ENCODE measurements around the gene SLC25A1. TPM values are rescaled to one million over a fixed set of nuclear protein-coding genes. Genes with fewer than 3 reads are reported as not detected.

Gene SLC25A1
- total RNA-seq, 1 experiment from 2014 or later = 151 TPM

- Mint-ChIP-seq H3K27me3 (ENCODE audit: low read depth) (peaks cover 1% of the 10 kb centered on the region; the same call in 1 of the 2 replicates), H3K4me1 (peaks cover 41 to 45% of the 10 kb centered on the region in 2 experiments), H3K4me3 (0 out of 5 replicates have a peak overlapping the region, but pooled peaks of 1 of the 2 experiments have one; percentile 6), H3K27ac (peak overlapping the region; percentile 72 to 81 (median 78); a peak in 5 of 7 replicates), H3K9me3 (no peaks in the 10 kb centered on the region), H3K36me3 (ENCODE audit: insufficient read depth in 1 of 3, low read depth in 3 of 3) (peaks cover 9 to 32% (median 27%) of the 10 kb centered on the region in 3 experiments)
- Histone ChIP-seq H4K5ac (ENCODE audit: insufficient read length, low read depth, low read length) (no peak overlapping the region), H3K18ac (ENCODE audit: insufficient read length, low read depth, low read length) (no peak overlapping the region), H3K14ac (ENCODE audit: insufficient read depth, low read length) (no peak overlapping the region), H2BK120ac (ENCODE audit: low read depth, low read length, poor library complexity, severe bottlenecking) (no peak overlapping the region), H2BK15ac (ENCODE audit: low read depth, low read length) (no peak overlapping the region), H4K91ac (ENCODE audit: insufficient read length, low read depth, low read length) (no peak overlapping the region), H3K9ac (ENCODE audit: extremely low read depth, insufficient read length, low read length) (no peak overlapping the region), H3K9me3 (ENCODE audit: control insufficient read depth, low read depth, low read length) (no peaks in the 10 kb centered on the region), H4K20me1 (ENCODE audit: control insufficient read depth, insufficient read depth, insufficient read length) (no peaks in the 10 kb centered on the region), H3K27me3 (ENCODE audit: insufficient read depth, low read length) (no peaks in the 10 kb centered on the region), H2BK20ac (ENCODE audit: low read depth, low read length, poor library complexity, severe bottlenecking) (no peak overlapping the region), H3T11ph (ENCODE audit: low read length) (no peak overlapping the region), H2BK12ac (ENCODE audit: insufficient read length, low read depth, low read length) (no peak overlapping the region), H3K4ac (ENCODE audit: low read depth, low read length) (no peak overlapping the region), H3K23me2 (ENCODE audit: insufficient read length, low read depth, low read length, poor library complexity, severe bottlenecking) (no peaks in the 10 kb centered on the region), H3K27ac (ENCODE audit: insufficient read length, low read depth, low read length) (no peak overlapping the region), H4K8ac (replicated peaks; ENCODE audit: insufficient read length, low read depth, low read length) (no peak overlapping the region), H3K4me1 (ENCODE audit: insufficient read depth, low read length) (peaks cover 7% of the 10 kb centered on the region; the same call in 1 of the 2 replicates), H3K79me1 (ENCODE audit: insufficient read depth, low read depth, low read length, poor library complexity, severe bottlenecking) (no peaks in the 10 kb centered on the region), H2AFZ (ENCODE audit: low read length) (no peak overlapping the region), H2AK5ac (ENCODE audit: insufficient read length, low read length) (no peak overlapping the region), H2BK5ac (ENCODE audit: insufficient read length, low read length) (no peak overlapping the region), H3K79me2 (ENCODE audit: insufficient read depth, low read length) (no peaks in the 10 kb centered on the region), H3K23ac (ENCODE audit: insufficient read length, low read depth, low read length) (no peak overlapping the region), H3K56ac (ENCODE audit: insufficient read length, low read depth, low read length) (no peak overlapping the region), H3K4me2 (ENCODE audit: insufficient read depth, insufficient read length, low read length) (no peak overlapping the region)
- DNase-seq = no peak
- no CpG with 5 or more reads among the region's 1 CpG for WGBS (ENCODE audit: extremely low coverage, insufficient read length, low lambda C conversion rate)
- no peak for TF ChIP-seq CTCF (conservative IDR thresholded peaks at IDR 0.05)
Measured at GRCh38 chr22:19212302-19212870, 33.9 kb upstream of the SLC25A1 start.

All from H9 (cell line).